H1 (cell line): ENCODE data around the gene TCHP. TPM values are rescaled to one million over a fixed set of nuclear protein-coding genes. Genes with fewer than 3 reads are reported as not detected.
"Not testable (repeated sequence)": the region's sequence is repeated elsewhere in the genome, so short reads cannot be mapped to it uniquely, and the experiment has no call there.

Experiments
- CTCF ChIA-PET: fragments of 300-600 bp; sonication (Branson Sonifier 250); formaldehyde crosslinking; loops from one replicate; lab custom pipeline; 2021; ENCODE audit not compliant: partially characterized antibody; lab: Charles Lee
- POLR2A ChIA-PET: fragments of 300-600 bp; sonication (Branson Sonifier 250); formaldehyde crosslinking; loops from one replicate; lab custom pipeline; 2021; ENCODE audit warnings: inconsistent platforms; ENCODE audit not compliant: partially characterized antibody; lab: Charles Lee
- DNase-seq, 2 experiments: peaks; one replicate each; pipeline versions ENCODE4 v3.0.0 to v3.0.0-alpha.2; 2010 to 2022; ENCODE audit warnings: low spot score in 2 of 2, low read depth in 1 of 2, mixed read lengths in 1 of 2
- FAIRE-seq: peaks from 2 replicates; lab custom pipeline; 2011; peaks lifted over from hg19 to GRCh38; lab: Jason Lieb, UNC
- H2AFZ ChIP-seq: 2 replicates; pipeline ENCODE4 v1.8.1; 2012; ENCODE audit warnings: low read length, inconsistent platforms
- H2AK5ac ChIP-seq: 2 replicates; pipeline ENCODE4 v1.6.1; 2013; ENCODE audit warnings: low read depth, low read length
- H2BK120ac ChIP-seq: replicated peaks from 2 replicates; pipeline ENCODE3; 2013; ENCODE audit warnings: low read depth, low read length, inconsistent platforms
- H2BK12ac ChIP-seq: 2 replicates; pipeline ENCODE4 v1.6.1; 2013; ENCODE audit warnings: low read depth, low read length
- H2BK15ac ChIP-seq: 2 replicates; pipeline ENCODE4 v1.6.1; 2013; ENCODE audit warnings: low read length
- H2BK20ac ChIP-seq: 2 replicates; pipeline ENCODE4 v1.6.1; 2013; ENCODE audit warnings: low read length
- H2BK5ac ChIP-seq: 2 replicates; pipeline ENCODE4 v1.6.1; 2013; ENCODE audit warnings: low read depth, low read length
- H3K14ac ChIP-seq: 2 replicates; pipeline ENCODE4 v1.6.1; 2013; ENCODE audit warnings: inconsistent platforms; ENCODE audit not compliant: insufficient read length
- H3K18ac ChIP-seq: 2 replicates; pipeline ENCODE4 v1.6.1; 2013; ENCODE audit warnings: low read length; ENCODE audit errors: extremely low read depth
- H3K23ac ChIP-seq: 2 replicates; pipeline ENCODE4 v1.6.1; 2013; ENCODE audit warnings: inconsistent platforms; ENCODE audit not compliant: insufficient read length
- H3K23me2 ChIP-seq: 2 replicates; pipeline ENCODE4 v1.6.1; 2013; ENCODE audit warnings: low read depth, low read length
- H3K27ac ChIP-seq: 2 replicates; pipeline ENCODE4 v1.6.1; 2011; ENCODE audit warnings: low read depth, low read length, inconsistent platforms
- H3K27me3 ChIP-seq, 4 experiments: replicated peaks in 1 of 4; 1 replicate in 1 of 4; 2 replicates in 3 of 4; pipeline versions ENCODE4 v1.6.1 to v1.8.1; 2011 to 2013; ENCODE audit warnings: low read length in 3 of 4, mild to moderate bottlenecking in 3 of 4, inconsistent platforms in 2 of 4, mixed read lengths in 2 of 4, moderate library complexity in 1 of 4; ENCODE audit not compliant: control insufficient read depth in 3 of 4, insufficient read depth in 3 of 4; ENCODE audit errors: extremely low read depth in 1 of 4
- H3K36me3 ChIP-seq, 4 experiments: 2 replicates each; pipeline versions ENCODE4 v1.6.1 to v1.8.1; 2011 to 2013; ENCODE audit warnings: mild to moderate bottlenecking in 4 of 4, low read length in 3 of 4, moderate library complexity in 2 of 4, control low read depth in 1 of 4, inconsistent platforms in 1 of 4; ENCODE audit not compliant: insufficient read depth in 4 of 4, control insufficient read depth in 2 of 4
- H3K4ac ChIP-seq: replicated peaks from 2 replicates; pipeline ENCODE3; 2013; ENCODE audit warnings: low read length, low read depth, mixed read lengths, inconsistent platforms; ENCODE audit not compliant: insufficient read length
- H3K4me1 ChIP-seq, 4 experiments: replicated peaks in 1 of 4; 1 replicate in 1 of 4; 2 replicates in 3 of 4; pipeline versions ENCODE4 v1.6.1 to v1.8.1; 2011 to 2013; ENCODE audit warnings: low read length in 3 of 4, inconsistent platforms in 2 of 4, mixed read lengths in 1 of 4; ENCODE audit not compliant: insufficient read depth in 4 of 4, control insufficient read depth in 3 of 4
- H3K4me2 ChIP-seq, 2 experiments: 2 replicates each; pipeline versions ENCODE4 v1.6.1 to v1.8.1; 2011 to 2013; ENCODE audit warnings: low read depth in 2 of 2, low read length in 2 of 2, control low read depth in 1 of 2, inconsistent platforms in 1 of 2, mild to moderate bottlenecking in 1 of 2; ENCODE audit not compliant: insufficient read depth in 1 of 2
- H3K4me3 ChIP-seq, 4 experiments: fragments of 200-600, 300-600 bp in 1 of 4; sonication (generic), shearing (Covaris generic), sonication (Bioruptor Twin) in 1 of 4; 2 replicates each; pipeline versions ENCODE4 v1.5.1 to v1.8.1; 2011 to 2016; ENCODE audit warnings: low read length in 4 of 4, low read depth in 3 of 4, control low read depth in 2 of 4, inconsistent platforms in 2 of 4, mild to moderate bottlenecking in 2 of 4, mixed read lengths in 1 of 4, moderate library complexity in 1 of 4; ENCODE audit not compliant: insufficient read depth in 2 of 4; ENCODE audit errors: extremely low read depth in 1 of 4
- H3K56ac ChIP-seq: replicated peaks from 2 replicates; pipeline ENCODE3; 2013; ENCODE audit warnings: low read depth, mild to moderate bottlenecking, mixed read lengths, low read length, inconsistent platforms; ENCODE audit not compliant: insufficient read length
- H3K79me1 ChIP-seq: 2 replicates; pipeline ENCODE4 v1.6.1; 2013; ENCODE audit warnings: low read depth, low read length, control low read depth
- H3K79me2 ChIP-seq, 2 experiments: 2 replicates each; pipeline versions ENCODE4 v1.6.1 to v1.8.1; 2012 to 2013; ENCODE audit warnings: low read length in 2 of 2, mild to moderate bottlenecking in 2 of 2, inconsistent platforms in 1 of 2; ENCODE audit not compliant: insufficient read depth in 2 of 2, control insufficient read depth in 1 of 2
- H3K9ac ChIP-seq, 4 experiments: replicated peaks in 1 of 4; 1 replicate in 1 of 4; 2 replicates in 3 of 4; pipeline versions ENCODE4 v1.6.1 to v1.8.1; 2011 to 2013; ENCODE audit warnings: low read depth in 3 of 4, low read length in 3 of 4, control low read depth in 2 of 4, mild to moderate bottlenecking in 2 of 4, moderate library complexity in 2 of 4, inconsistent platforms in 1 of 4; ENCODE audit errors: extremely low read depth in 1 of 4
- H3K9me3 ChIP-seq, 2 experiments: 2 replicates each; pipeline versions ENCODE4 v1.6.1 to v1.8.1; 2012 to 2013; ENCODE audit warnings: mild to moderate bottlenecking in 2 of 2, moderate library complexity in 2 of 2, control low read depth in 1 of 2, inconsistent platforms in 1 of 2, low read depth in 1 of 2, low read length in 1 of 2, mixed read lengths in 1 of 2; ENCODE audit not compliant: insufficient read depth in 2 of 2
- H4K20me1 ChIP-seq, 2 experiments: replicated peaks in 1 of 2; 2 replicates each; pipeline versions ENCODE3 to v1.8.1; 2011 to 2013; ENCODE audit warnings: inconsistent platforms in 2 of 2, low read length in 2 of 2, mild to moderate bottlenecking in 1 of 2; ENCODE audit not compliant: insufficient read depth in 2 of 2, control insufficient read depth in 1 of 2
- H4K5ac ChIP-seq: 2 replicates; pipeline ENCODE4 v1.6.1; 2013; ENCODE audit warnings: low read length, low read depth, mixed read lengths, inconsistent platforms; ENCODE audit not compliant: insufficient read length
- H4K8ac ChIP-seq: 2 replicates; pipeline ENCODE4 v1.8.0; 2013; ENCODE audit warnings: mild to moderate bottlenecking, moderate library complexity, low read length, inconsistent platforms; ENCODE audit not compliant: insufficient read depth; ENCODE audit errors: extremely low read depth
- H4K91ac ChIP-seq: replicated peaks from 2 replicates; pipeline ENCODE3; 2013; ENCODE audit warnings: low read length, mixed read lengths, inconsistent platforms; ENCODE audit not compliant: insufficient read length
- CBX8 ChIP-seq: fragments of 300-800, 300-1000 bp; sonication (generic); IDR thresholded peaks from 2 replicates; pipeline ENCODE4 v1.7.1; 2016; ENCODE audit warnings: low read depth, low read length, borderline replicate concordance
- FOSL1 ChIP-seq: IDR thresholded peaks from 2 replicates; pipeline ENCODE4 v1.6.1; 2011; ENCODE audit warnings: mild to moderate bottlenecking, low read depth, low read length, moderate library complexity; ENCODE audit not compliant: insufficient read depth
- RBBP5 ChIP-seq: IDR thresholded peaks from 2 replicates; pipeline ENCODE4 v1.7.1; 2012; ENCODE audit warnings: low read depth, mild to moderate bottlenecking, inconsistent platforms, low read length, moderate library complexity, borderline replicate concordance
- SIX5 ChIP-seq: IDR thresholded peaks from 2 replicates; pipeline ENCODE4 v1.6.1; 2011; ENCODE audit warnings: mild to moderate bottlenecking, low read depth, low read length
- WGBS, 2 experiments: shearing (Covaris generic) in 1 of 2; methylation state at CpG; one replicate each; pipeline versions ENCODE4 v1.1.6 to v1.1.7; 2013 to 2015; ENCODE audit warnings: low lambda C conversion rate in 2 of 2, mixed read lengths in 2 of 2, inconsistent platforms in 1 of 2, low coverage in 1 of 2, missing lambda C conversion rate in 1 of 2; ENCODE audit not compliant: insufficient replicate concordance in 2 of 2, insufficient coverage in 1 of 2, insufficient read length in 1 of 2; ENCODE audit errors: extremely low coverage in 1 of 2, missing lambda C conversion rate in 1 of 2; 5-methylcytosine and 5-hydroxymethylcytosine counted together
- polyA plus RNA-seq, 7 experiments: library from polyadenylated mRNA; depleted of rRNA in 3 of 7; stranded (reverse) in 5 of 7; unstranded in 2 of 7; fragments of >200 nt in 5 of 7; fragments of 200-250 nt in 2 of 7; gene quantifications; 1 replicate in 5 of 7; 2 replicates in 1 of 7; 4 replicates in 1 of 7; pipeline versions ENCODE4 v1.2.1 to v1.2.3, GENCODE V29; 2011 to 2013; ENCODE audit warnings: missing spikeins in 2 of 7, mixed read lengths in 2 of 7
- total RNA-seq: library from RNA; stranded (reverse); fragmentation: NEBNext Ultra II Directional; extraction: Animal tissue kit (Norgen Biotek cat#: 25700); gene quantifications from 2 replicates; pipeline ENCODE4 v1.2.1, GENCODE V29; 2021

Gene TCHP
- total and polyA plus RNA-seq, 2 of the 8 experiments (the other 6 are each of a cell fraction or from before 2014, with no cell fraction given): 2.8 to 4.5 TPM

DNA sequence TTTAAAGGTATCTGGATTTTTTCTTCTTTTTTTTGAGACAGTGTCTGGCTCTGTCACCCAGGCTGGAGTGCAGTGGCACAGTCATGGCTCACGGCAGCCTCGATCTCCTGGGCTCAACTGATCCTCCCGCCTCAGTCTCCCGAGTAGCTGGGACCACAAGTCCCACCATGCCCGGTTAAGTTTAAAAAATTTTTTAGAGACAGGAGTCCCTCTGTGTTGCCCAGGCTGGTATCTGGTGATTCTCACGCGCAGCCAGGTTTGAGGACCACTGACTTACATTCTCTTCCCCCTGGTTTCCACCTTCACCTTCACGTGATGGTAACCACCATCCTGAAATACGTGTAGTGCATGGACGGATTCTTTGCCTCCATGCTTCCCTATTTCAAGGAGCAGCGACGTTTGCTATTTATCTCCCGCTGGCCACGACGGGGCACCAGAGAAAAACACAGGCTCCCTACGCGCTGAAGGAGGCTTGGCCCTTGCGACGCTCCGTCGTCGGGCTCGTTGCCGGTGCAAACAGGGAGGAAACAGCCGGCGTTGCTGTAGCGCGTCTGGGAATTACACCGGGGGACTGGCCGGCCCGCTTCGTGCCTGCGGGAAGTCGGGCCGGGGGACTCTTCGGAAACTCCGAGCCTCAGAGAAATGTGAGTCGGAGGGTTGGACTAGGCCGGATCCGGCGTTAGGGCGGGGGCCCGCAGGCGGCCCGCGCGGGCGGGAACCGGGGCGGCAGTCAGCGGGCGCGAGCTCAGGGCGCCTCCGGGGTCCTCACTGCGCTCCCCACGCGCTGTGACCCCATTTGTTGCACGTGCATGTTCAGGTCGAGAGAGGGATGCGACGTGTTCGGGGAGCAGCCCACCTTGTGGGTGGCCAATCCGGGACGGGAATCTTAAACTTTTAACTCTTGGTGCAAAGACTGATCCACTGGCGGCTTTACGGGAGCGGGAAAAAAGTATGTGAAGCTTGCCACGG, at the start of gene TCHP (continued):
- TF ChIP-seq FOSL1 (no peak), SIX5 (no peak), RBBP5 (peak; percentile 75; the same call in 1 of the 2 replicates), CBX8 (no peak)

DNA sequence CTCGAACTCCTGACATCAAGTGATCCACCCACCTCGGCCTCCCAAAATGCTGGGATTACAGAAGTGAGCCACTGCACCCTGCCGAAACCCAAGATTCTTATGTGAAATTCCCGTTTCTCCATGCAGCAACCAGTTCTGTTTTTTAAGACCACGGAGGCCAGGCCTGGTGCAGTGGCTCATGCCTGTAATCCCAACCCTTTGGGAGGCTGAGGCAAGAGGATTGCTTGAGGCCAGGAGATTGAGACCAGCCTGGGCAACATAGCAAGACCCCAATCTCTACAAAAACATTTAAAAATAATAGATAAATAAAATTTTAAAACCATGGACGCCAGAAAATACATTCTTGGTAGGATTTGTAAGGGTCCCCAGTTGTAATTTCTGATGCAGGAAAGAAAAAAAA, 49.6 kb upstream of the TCHP start:
- H3K27ac ChIP-seq, H3K4me3 ChIP-seq, H3K56ac ChIP-seq, H3K4me2 ChIP-seq, H2BK120ac ChIP-seq, H3K9ac ChIP-seq, H3K79me1 ChIP-seq, H4K8ac ChIP-seq, H2BK5ac ChIP-seq, H3K36me3 ChIP-seq, H2BK12ac ChIP-seq, H3K4ac ChIP-seq, H3K23ac ChIP-seq, H4K91ac ChIP-seq, H3K9me3 ChIP-seq, H3K27me3 ChIP-seq, FAIRE-seq, H4K20me1 ChIP-seq, H2AK5ac ChIP-seq, H2BK20ac ChIP-seq, H3K23me2 ChIP-seq, POLR2A ChIA-PET, H3K79me2 ChIP-seq, H4K5ac ChIP-seq, H3K18ac ChIP-seq, H3K14ac ChIP-seq, H2BK15ac ChIP-seq, H2AFZ ChIP-seq, DNase-seq, H3K4me1 ChIP-seq: not testable (repeated sequence)
- WGBS, 2 experiments: 80% methylated on average over 6 of the region's 6 CpGs; no CpG with 5 or more reads in 1 of the 2 experiments
- CTCF ChIA-PET: interaction anchor here (1.8 to 6.8 kb wide), 2 partner anchors 15 to 63 kb away, joined by 4 to 86 read pairs; no protein-coding TSS in a partner anchor
